H1 (cell line): ENCODE results near the gene ZFTA. TPM values are rescaled to one million over a fixed set of nuclear protein-coding genes. Genes with fewer than 3 reads are reported as not detected.

Source experiments
- CHD7 ChIP-seq: fragments of 300-600 bp; sonication (generic); IDR thresholded peaks from 2 replicates; pipeline ENCODE4 v1.7.1; 2012; ENCODE audit warnings: low read length, moderate library complexity, mild to moderate bottlenecking, inconsistent platforms; ENCODE audit not compliant: insufficient replicate concordance
- GABPA ChIP-seq: IDR thresholded peaks from 2 replicates; pipeline ENCODE4 v1.6.1; 2011; ENCODE audit warnings: mild to moderate bottlenecking, low read length, moderate library complexity, borderline replicate concordance; ENCODE audit not compliant: insufficient read depth
- JUN ChIP-seq: IDR thresholded peaks from 2 replicates; pipeline ENCODE4 v1.6.1; 2011; ENCODE audit warnings: low read depth, mild to moderate bottlenecking, improper control_type of control experiment, low read length
- RNF2 ChIP-seq: fragments of 200-900, 300-1000 bp; sonication (generic); IDR thresholded peaks from 2 replicates; pipeline ENCODE4 v1.7.1; 2016; ENCODE audit warnings: borderline replicate concordance, low read depth, mild to moderate bottlenecking, antibody characterized with exemption, low read length; ENCODE audit not compliant: poor library complexity, severe bottlenecking; ENCODE audit errors: missing control alignments
- SP2 ChIP-seq: IDR thresholded peaks from 2 replicates; pipeline ENCODE4 v1.6.1; 2012; ENCODE audit warnings: mild to moderate bottlenecking, low read length, inconsistent platforms
- SP4 ChIP-seq: IDR thresholded peaks from 2 replicates; pipeline ENCODE4 v1.6.1; 2012; ENCODE audit warnings: low read length, inconsistent platforms
- SUZ12 ChIP-seq: fragments of 200-600 bp; sonication (generic); IDR thresholded peaks from 2 replicates; pipeline ENCODE4 v1.6.1; 2012; ENCODE audit warnings: mild to moderate bottlenecking, inconsistent platforms, low read length, moderate library complexity, mixed read lengths
- TBP ChIP-seq: IDR thresholded peaks from 2 replicates; pipeline ENCODE4 v1.6.1; 2011; ENCODE audit warnings: low read depth, low read length, improper control_type of control experiment
- polyA plus RNA-seq, 7 experiments: library from polyadenylated mRNA; depleted of rRNA in 3 of 7; stranded (reverse) in 5 of 7; unstranded in 2 of 7; fragments of >200 nt in 5 of 7; fragments of 200-250 nt in 2 of 7; gene quantifications; 1 replicate in 5 of 7; 2 replicates in 1 of 7; 4 replicates in 1 of 7; pipeline versions ENCODE4 v1.2.1 to v1.2.3, GENCODE V29; 2011 to 2013; ENCODE audit warnings: missing spikeins in 2 of 7, mixed read lengths in 2 of 7
- total RNA-seq: library from RNA; stranded (reverse); fragmentation: NEBNext Ultra II Directional; extraction: Animal tissue kit (Norgen Biotek cat#: 25700); gene quantifications from 2 replicates; pipeline ENCODE4 v1.2.1, GENCODE V29; 2021

ZFTA gene
- total and polyA plus RNA-seq, 2 of the 8 experiments (the other 6 are each of a cell fraction or from before 2014, with no cell fraction given), result 9.5 to 34.0 TPM

GRCh38 chr11:63785823-63786222, 17.2 kb upstream of the ZFTA start (continued):
- TF ChIP-seq CHD7 (no peak), GABPA (no peak), RNF2 (no peak), SP2 (no peak), JUN (no peak), SUZ12 (no peak), SP4 (no peak), TBP (no peak)
